Upper lobe of right lung (tissue), 1 donor: ENCODE measurements around the gene ACO2. TPM values are rescaled to one million over a fixed set of nuclear protein-coding genes. Genes with fewer than 3 reads are reported as not detected.
A peak's percentile ranks its signal among the peaks of the same experiment; 100 is the strongest.

Experiments
- ATAC-seq: fragments of 200-7000 bp; cut with Tn5 transposase; one replicate; pipeline ENCODE4 v1.9.1; 2020; ENCODE audit warnings: mild to moderate bottlenecking, moderate library complexity
- DNase-seq: peaks from one replicate; pipeline ENCODE4 v3.0.0-alpha.2; 2020
- H3K27ac ChIP-seq: fragments of 200-600 bp; one replicate; pipeline ENCODE4 v1.8.0; 2022
- H3K27me3 ChIP-seq: fragments of 200-600 bp; one replicate; pipeline ENCODE4 v1.8.0; 2022; ENCODE audit warnings: mild to moderate bottlenecking
- H3K36me3 ChIP-seq: fragments of 200-600 bp; one replicate; pipeline ENCODE4 v1.8.0; 2022
- H3K4me1 ChIP-seq: fragments of 200-600 bp; one replicate; pipeline ENCODE4 v1.8.0; 2022
- H3K4me3 ChIP-seq: fragments of 200-600 bp; one replicate; pipeline ENCODE4 v1.8.0; 2022; ENCODE audit warnings: mild to moderate bottlenecking
- H3K9me3 ChIP-seq: fragments of 200-600 bp; one replicate; pipeline ENCODE4 v1.8.0; 2022
- intact Hi-C: fragments of 100-400 bp; cut with DNase I; formaldehyde crosslinking; loops from one replicate; pipeline ENCODE4 v1.11.0; 2022
- total RNA-seq: library from RNA; stranded (reverse); fragmentation: NEBNext Ultra II Directional; extraction: Animal tissue kit (Norgen Biotek cat#: 25700); gene quantifications from one replicate; pipeline ENCODE4 v1.2.1, GENCODE V29; 2021
- TF ChIP-seq, protein P1 (sequence below): fragments of 200-600 bp; IDR thresholded peaks from one replicate; pipeline ENCODE4 v1.8.0; 2022; ENCODE audit warnings: antibody characterized with exemption
- donor health status: DM: no; HTN: yes; CAD: no; lungs with severe emphysema.

Gene ACO2
- total RNA-seq, 1 donor from 2014 or later = 84.1 TPM

DNA sequence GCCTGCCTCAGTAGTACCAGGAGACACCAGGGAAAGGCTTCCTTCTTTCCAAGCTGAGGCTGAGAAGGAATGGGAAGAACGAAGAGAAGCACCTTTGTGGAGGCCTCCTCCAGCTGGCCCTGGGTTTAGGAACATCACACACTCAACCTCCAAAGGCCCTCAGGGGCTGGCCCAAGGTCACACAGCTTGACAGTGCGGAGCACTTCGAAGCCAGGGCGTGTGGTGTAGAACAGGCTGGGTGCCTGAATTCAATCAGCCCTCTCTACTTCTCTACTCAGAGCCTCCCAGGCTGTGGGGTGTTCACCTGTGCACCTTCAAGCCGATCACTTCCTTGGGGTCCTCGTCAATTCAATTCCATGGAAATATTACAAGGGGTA lies 91.2 kb downstream of the ACO2 start:
- Histone ChIP-seq H3K4me3 (peak overlapping the region; percentile 39), H3K36me3 (no peaks in the 10 kb centered on the region), H3K9me3 (no peaks in the 10 kb centered on the region), H3K27ac (peak overlapping the region; percentile 58), H3K27me3 (no peaks in the 10 kb centered on the region), H3K4me1 (peaks cover 26% of the 10 kb centered on the region)
- TF ChIP-seq, protein P1, sequence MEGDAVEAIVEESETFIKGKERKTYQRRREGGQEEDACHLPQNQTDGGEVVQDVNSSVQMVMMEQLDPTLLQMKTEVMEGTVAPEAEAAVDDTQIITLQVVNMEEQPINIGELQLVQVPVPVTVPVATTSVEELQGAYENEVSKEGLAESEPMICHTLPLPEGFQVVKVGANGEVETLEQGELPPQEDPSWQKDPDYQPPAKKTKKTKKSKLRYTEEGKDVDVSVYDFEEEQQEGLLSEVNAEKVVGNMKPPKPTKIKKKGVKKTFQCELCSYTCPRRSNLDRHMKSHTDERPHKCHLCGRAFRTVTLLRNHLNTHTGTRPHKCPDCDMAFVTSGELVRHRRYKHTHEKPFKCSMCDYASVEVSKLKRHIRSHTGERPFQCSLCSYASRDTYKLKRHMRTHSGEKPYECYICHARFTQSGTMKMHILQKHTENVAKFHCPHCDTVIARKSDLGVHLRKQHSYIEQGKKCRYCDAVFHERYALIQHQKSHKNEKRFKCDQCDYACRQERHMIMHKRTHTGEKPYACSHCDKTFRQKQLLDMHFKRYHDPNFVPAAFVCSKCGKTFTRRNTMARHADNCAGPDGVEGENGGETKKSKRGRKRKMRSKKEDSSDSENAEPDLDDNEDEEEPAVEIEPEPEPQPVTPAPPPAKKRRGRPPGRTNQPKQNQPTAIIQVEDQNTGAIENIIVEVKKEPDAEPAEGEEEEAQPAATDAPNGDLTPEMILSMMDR = no peak
- intact Hi-C loops = no loop called here
- DNase-seq = no peak
- no peak for ATAC-seq

DNA sequence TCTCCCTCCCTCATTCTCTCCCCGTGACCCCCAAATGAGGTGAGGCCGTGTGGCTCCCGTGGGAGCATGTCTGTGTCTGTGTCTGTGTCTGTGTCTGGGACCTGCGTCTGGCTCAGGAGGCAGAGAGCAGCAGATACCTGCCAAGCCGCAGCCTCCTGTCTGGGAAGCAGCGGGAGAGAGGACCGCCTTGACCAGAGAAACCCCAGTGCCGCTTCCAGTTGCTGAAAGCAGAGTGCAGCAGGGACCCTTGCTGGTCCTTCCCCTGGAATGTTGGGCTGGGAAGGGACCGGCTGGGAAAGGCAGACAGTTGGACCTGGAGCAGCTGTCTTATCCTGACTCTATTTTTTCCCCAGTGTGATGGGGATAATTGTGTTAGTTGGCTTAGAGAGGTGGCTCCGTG lies 92.4 kb downstream of the ACO2 start:
- peak overlapping the region; percentile 58 for H3K27ac ChIP-seq
- H3K9me3 ChIP-seq = no peaks in the 10 kb centered on the region
- intact Hi-C loops = no loop called here
- TF ChIP-seq, protein P1 = no peak
- H3K27me3 ChIP-seq = no peaks in the 10 kb centered on the region
- H3K4me1 ChIP-seq = peaks cover 23% of the 10 kb centered on the region
- peak overlapping the region; percentile 39 for H3K4me3 ChIP-seq
- DNase-seq = no peak
- no peak for ATAC-seq
- H3K36me3 ChIP-seq = no peaks in the 10 kb centered on the region

DNA sequence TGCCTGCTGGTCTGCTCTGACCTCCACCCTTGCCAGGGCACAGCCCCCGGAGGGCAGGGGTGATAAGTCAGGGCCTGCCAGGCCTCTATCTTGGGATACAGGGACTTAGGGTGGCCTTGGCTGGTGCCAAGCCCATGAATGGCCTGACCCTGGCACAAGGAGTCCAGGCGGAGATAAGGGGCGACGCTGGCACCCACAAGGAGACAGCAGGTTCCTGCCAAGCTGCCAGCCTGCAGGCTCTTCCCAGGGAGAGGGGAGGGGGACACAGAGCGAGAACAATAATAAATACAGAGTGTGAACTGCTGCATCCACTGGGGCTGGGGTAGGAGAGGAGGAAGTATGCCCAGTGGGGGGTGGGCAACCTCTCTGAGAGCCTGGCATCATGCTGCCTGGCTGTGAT lies 92.9 kb downstream of the ACO2 start:
- Histone ChIP-seq H3K4me3 (peak overlapping the region; percentile 39), H3K27ac (peak overlapping the region; percentile 58), H3K36me3 (no peaks in the 10 kb centered on the region), H3K9me3 (no peaks in the 10 kb centered on the region), H3K27me3 (no peaks in the 10 kb centered on the region), H3K4me1 (peaks cover 19% of the 10 kb centered on the region)
- ATAC-seq (no peak), DNase-seq (no peak)
- TF ChIP-seq, protein P1 = no peak
- intact Hi-C loops = no loop called here

- intact Hi-C loops = no loop called here
- H3K27me3 ChIP-seq = no peaks in the 10 kb centered on the region
- H3K36me3 ChIP-seq = no peaks in the 10 kb centered on the region
- no peak overlapping the region for H3K4me3 ChIP-seq
- TF ChIP-seq, protein P1 = no peak
- H3K4me1 ChIP-seq = peaks cover 12% of the 10 kb centered on the region
- no peaks in the 10 kb centered on the region for H3K9me3 ChIP-seq
- ATAC-seq (no peak), DNase-seq (no peak)
- no peak overlapping the region for H3K27ac ChIP-seq
Measured at GRCh38 chr22:41562461-41562860, 93.5 kb downstream of the ACO2 start.

DNA sequence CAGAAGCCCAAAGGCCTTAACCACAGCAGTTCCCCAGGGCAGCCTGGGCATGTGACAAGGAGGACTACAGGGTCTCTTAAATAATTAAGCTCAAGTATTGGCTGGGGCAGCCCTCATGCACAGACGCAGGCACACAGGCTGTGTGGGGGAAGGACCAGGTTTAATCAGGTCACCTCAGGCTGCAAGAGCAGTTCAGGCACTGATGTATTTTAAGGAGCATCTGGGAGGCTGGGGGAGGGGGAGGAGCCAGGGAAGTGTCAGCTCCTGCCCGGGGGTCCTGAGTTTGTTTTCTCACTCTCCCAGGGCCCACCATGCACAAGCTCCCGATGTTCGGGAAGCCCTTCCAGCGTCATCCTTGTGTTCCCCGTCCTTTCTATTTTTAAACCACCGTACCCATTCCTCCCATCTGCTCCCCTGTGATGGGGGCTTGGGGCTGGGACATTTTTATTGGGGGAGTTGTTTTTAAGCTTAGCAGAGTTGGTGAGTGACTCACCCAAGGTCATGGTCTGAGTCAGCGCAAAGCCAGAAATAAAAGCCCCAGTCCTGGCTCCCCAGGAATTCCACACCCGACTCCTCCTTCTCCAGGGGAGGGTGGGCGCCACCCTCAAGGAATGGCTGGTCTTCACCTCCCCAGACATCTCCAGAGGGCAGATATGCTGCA lies 94.3 kb downstream of the ACO2 start:
- Histone ChIP-seq H3K27ac (peak overlapping the region; percentile 11), H3K4me1 (peaks cover 5% of the 10 kb centered on the region), H3K9me3 (no peaks in the 10 kb centered on the region), H3K27me3 (no peaks in the 10 kb centered on the region), H3K4me3 (no peak overlapping the region), H3K36me3 (no peaks in the 10 kb centered on the region)
- TF ChIP-seq, protein P1 = no peak
- ATAC-seq (no peak), DNase-seq (no peak)
- intact Hi-C loops = no loop called here

DNA sequence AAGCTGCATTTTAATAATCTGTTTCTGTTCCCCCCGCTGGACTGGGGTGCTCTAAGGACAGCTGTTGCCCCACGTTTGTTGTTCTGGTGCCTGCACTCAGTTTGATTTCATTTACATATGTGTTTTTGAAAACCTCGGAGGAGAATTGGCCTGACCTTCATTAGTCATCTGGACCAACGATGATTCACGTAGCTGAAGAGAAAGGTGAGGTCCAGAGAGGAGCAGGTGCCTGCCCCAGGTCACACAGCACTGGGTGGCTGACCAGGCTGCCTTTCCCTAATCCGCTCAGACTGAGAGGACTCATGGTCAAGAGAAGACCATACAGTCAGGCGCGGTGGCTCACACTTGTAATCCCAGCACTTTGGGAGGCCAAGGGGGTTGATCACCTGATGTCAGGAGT lies 95.6 kb downstream of the ACO2 start:
- ATAC-seq = no peak
- TF ChIP-seq, protein P1 = no peak

More for the DNA sequence above, 95.6 kb downstream of the ACO2 start:
- H3K4me1 ChIP-seq = no peaks in the 10 kb centered on the region
- H3K27me3 ChIP-seq = no peaks in the 10 kb centered on the region
- intact Hi-C loops = no loop called here
- DNase-seq = no peak
- H3K4me3 ChIP-seq = no peak overlapping the region
- no peaks in the 10 kb centered on the region for H3K9me3 ChIP-seq
- H3K36me3 ChIP-seq = no peaks in the 10 kb centered on the region
- no peak overlapping the region for H3K27ac ChIP-seq
